ENCODE measurements around the gene ATF6B.

ATF6B gene

GRCh38 chr6:32081168-32081990 is 46.7 kb downstream of the ATF6B start:
- TF ChIP-seq CTCF (IDR thresholded peaks at IDR 0.05; ENCODE audit: insufficient read depth, low read depth, low read length, missing control alignments), result no peak
- DNase-seq (ENCODE audit: low read depth), result peak; percentile 47

GRCh38 chr6:32079566-32080290 is 48.3 kb downstream of the ATF6B start:
- TF ChIP-seq CTCF (IDR thresholded peaks at IDR 0.05; ENCODE audit: insufficient read depth, low read depth, low read length, missing control alignments), result no peak
- no peak for DNase-seq (ENCODE audit: low read depth)
- H3K4me3 ChIP-seq (ENCODE audit: low read length), result no peak overlapping the region

More at GRCh38 chr6:32081168-32081990, 46.7 kb downstream of the ATF6B start:
- H3K4me3 ChIP-seq (ENCODE audit: low read length), result no peak overlapping the region

- no peak for TF ChIP-seq CTCF (IDR thresholded peaks at IDR 0.05; ENCODE audit: insufficient read depth, low read depth, low read length, missing control alignments)
- no peak overlapping the region for H3K4me3 ChIP-seq (ENCODE audit: low read length)
- peak; percentile 93 for DNase-seq (ENCODE audit: low read depth)
These were observed 51.7 kb downstream of the ATF6B start for GRCh38 chr6:32076321-32076809.

- no peak overlapping the region for H3K4me3 ChIP-seq (ENCODE audit: low read length)
- TF ChIP-seq CTCF (IDR thresholded peaks at IDR 0.05; ENCODE audit: insufficient read depth, low read depth, low read length, missing control alignments), result no peak
- peak; percentile 49 for DNase-seq (ENCODE audit: low read depth)
These were observed 52.3 kb downstream of the ATF6B start for GRCh38 chr6:32075781-32076180.

GRCh38 chr6:32074996-32075532 is 53.0 kb downstream of the ATF6B start:
- DNase-seq (ENCODE audit: low read depth), result no peak
- TF ChIP-seq CTCF (IDR thresholded peaks at IDR 0.05; ENCODE audit: insufficient read depth, low read depth, low read length, missing control alignments), result no peak
- H3K4me3 ChIP-seq (ENCODE audit: low read length), result no peak overlapping the region

GRCh38 chr6:32073613-32074012 is 54.4 kb downstream of the ATF6B start:
- no peak overlapping the region for H3K4me3 ChIP-seq (ENCODE audit: low read length)
- no peak for DNase-seq (ENCODE audit: low read depth)
- TF ChIP-seq CTCF (IDR thresholded peaks at IDR 0.05; ENCODE audit: insufficient read depth, low read depth, low read length, missing control alignments), result no peak

Measured in epithelial cell of esophagus (primary cell).